MM.1S (cell line): Measurements from ENCODE around the gene EVI2A.

ENCODE experiments used
- CTCF ChIP-seq: fragments of 300-600 bp; sonication (generic); IDR thresholded peaks from 2 replicates; pipeline ENCODE4 v1.5.1; 2016; ENCODE audit warnings: antibody characterized with exemption, low read length, mixed read lengths
- EZH2 ChIP-seq: fragments of 300-600 bp; sonication (generic); optimal IDR thresholded peaks from 2 replicates; pipeline ENCODE3; 2017; ENCODE audit warnings: low read depth, mild to moderate bottlenecking, antibody characterized with exemption, low read length, mixed read lengths

DNA sequence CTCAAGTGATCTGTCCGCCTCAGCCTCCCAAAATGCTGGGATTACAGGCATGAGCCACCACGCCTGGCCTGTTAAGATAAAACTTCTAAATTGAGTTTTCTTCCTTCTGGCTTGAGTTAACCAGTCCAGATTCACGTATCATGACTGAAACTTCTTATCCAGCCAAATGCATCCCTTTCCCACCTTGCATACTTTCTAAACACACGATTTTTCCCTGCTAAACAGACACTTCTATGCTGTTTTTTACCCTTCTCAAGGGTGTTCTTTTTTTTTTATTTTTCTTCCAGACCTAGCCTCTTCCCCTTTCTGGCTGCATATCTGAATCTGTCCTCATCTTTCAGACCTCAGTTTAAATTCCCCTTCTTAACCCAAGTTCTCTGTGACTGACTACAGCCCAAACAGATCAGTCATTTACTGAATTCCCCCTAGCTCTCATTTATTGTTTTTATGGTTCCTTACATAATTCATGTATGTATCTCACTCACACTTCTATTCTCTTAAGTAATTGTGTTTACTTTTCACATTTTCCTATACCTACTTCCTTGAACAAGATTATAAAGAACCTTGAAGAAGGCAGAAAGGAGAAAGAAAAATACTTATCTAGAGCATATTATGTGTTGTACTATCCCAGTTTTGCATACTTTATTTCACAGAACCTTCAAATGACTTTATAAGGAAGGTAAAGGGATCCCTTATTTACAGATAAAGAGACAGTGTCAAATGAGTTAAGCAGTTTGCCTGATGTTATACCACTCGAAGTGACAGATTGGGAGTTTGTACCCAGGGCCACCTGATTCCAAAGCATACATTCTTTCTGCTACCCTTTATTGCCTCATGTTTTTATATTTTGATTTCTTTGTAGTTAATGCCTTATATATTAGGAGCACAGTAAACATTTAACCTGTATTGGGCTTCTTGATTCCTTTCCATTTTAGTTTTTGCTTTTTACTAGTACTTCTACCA lies 12.8 kb downstream of the EVI2A start:
- TF ChIP-seq CTCF (no peak), EZH2 (no peak)
